Rectal smooth muscle tissue (tissue), 1 donor: ENCODE results near the gene DUSP23.

Source experiments
- H3K27ac ChIP-seq: one replicate; pipeline ENCODE4 v1.7.0; 2013; ENCODE audit warnings: low read depth, low read length, inconsistent platforms
- H3K27me3 ChIP-seq: one replicate; pipeline ENCODE4 v1.7.0; 2013; ENCODE audit warnings: low read length; ENCODE audit not compliant: control insufficient read depth, insufficient read depth
- H3K36me3 ChIP-seq: one replicate; pipeline ENCODE4 v1.7.0; 2013; ENCODE audit warnings: low read length; ENCODE audit not compliant: control insufficient read depth, insufficient read depth
- H3K4me1 ChIP-seq: one replicate; pipeline ENCODE4 v1.7.0; 2013; ENCODE audit warnings: low read length; ENCODE audit not compliant: control insufficient read depth, insufficient read depth
- H3K4me3 ChIP-seq: one replicate; pipeline ENCODE4 v1.7.0; 2013; ENCODE audit warnings: low read length
- H3K9ac ChIP-seq: one replicate; pipeline ENCODE4 v1.7.0; 2013; ENCODE audit warnings: low read length

The DUSP23 gene

DNA sequence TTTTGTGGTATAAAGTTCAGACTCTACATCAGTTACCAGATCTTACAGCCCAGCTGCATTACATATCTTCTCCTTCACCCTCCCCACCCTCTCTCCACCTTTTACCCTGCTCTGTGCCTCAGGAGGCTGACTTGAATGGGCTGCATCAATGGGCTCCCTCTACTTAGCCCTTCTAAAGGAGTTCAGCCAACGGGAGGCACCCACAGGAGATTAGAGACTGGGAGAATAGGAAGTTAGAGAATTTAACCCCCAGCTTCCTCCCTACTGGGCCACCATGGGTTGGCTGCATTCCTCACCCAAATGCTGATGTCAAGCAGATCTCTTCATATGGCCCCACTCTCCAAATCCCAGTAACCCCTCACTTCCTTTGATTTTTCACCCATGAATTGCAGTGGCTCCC, 17.1 kb upstream of the DUSP23 start:
- no peaks in the 10 kb centered on the region for H3K36me3 ChIP-seq
- H3K4me1 ChIP-seq: no peaks in the 10 kb centered on the region
- no peak overlapping the region for H3K9ac ChIP-seq
- H3K27ac ChIP-seq: no peak overlapping the region
- no peaks in the 10 kb centered on the region for H3K27me3 ChIP-seq
- H3K4me3 ChIP-seq: no peak overlapping the region

DNA sequence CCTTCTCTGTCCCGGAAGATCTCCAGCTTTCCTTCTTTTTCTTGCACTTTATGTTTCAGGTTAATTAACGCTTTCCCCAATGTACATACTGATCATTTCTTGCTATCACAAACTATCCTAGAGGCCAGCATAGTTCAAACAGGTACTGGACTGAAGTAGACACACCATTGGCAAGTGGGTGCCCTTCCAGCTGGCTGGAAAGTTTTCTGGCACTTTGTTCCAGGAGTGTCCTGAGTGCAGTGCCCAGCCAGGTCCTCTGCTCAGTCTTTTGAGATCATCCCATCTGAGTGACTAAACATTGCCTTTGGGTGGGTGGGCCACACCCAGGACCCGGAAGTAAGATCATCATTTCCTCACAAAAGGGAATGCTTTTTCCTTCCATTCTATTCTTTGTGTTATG, 15.0 kb upstream of the DUSP23 start:
- Histone ChIP-seq H3K9ac (no peak overlapping the region), H3K4me1 (no peaks in the 10 kb centered on the region), H3K27me3 (no peaks in the 10 kb centered on the region), H3K4me3 (no peak overlapping the region), H3K27ac (no peak overlapping the region), H3K36me3 (no peaks in the 10 kb centered on the region)

DNA sequence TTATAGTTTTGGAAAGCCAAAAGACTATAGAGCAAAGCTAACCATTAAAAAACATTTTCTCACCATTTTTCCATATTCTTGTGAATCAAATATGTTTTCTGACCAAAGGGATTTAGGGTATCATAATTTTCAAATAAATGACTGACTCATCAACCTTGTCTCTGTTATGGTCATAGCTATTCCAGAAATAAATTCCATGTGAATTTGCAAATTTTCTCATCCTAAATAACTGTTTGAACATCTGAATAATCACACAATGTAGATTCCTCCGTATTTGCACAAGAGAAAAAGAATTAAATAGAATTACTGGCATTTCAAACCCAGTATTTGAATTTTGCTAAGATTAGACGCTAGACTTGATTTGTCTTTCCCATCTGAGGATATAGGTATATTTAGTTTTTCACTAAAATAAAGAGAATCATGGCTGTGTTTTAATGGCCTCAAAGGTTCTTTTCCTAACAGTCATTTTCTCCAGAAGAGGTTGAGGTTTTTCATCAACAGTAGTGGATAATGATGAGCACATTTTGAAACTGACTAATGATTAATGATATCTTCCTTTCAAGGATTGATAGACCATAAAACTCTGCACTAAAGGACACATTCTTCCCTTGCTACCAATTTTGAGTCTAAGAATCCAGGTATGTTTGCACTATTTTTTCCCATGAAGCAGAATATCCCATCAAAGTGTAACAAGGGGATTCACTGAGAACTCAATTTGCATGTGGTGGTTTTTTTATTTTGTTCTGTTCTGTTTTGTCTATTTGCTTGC, 9.5 kb upstream of the DUSP23 start:
- Histone ChIP-seq H3K27ac (no peak overlapping the region), H3K27me3 (no peaks in the 10 kb centered on the region), H3K4me1 (no peaks in the 10 kb centered on the region), H3K4me3 (no peak overlapping the region), H3K36me3 (no peaks in the 10 kb centered on the region), H3K9ac (no peak overlapping the region)

DNA sequence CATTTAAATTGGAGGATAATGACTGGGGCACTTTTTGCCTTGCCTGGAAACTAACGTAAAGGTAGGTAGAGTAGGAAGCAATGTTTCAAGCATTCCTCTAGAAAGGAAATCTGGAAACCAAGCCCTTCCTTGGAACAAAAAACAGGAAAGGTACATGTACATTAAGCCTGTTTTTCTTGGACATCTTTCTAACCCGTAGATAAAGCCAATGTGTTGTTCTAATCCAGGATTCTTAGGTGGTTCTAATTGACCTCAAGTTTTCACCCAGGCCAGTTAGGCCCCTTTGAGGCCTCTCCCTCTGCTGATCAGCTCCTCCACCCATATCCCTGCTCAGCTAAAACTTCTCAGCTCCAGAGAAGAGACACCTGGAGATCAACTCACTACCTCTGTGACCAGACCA, 6.3 kb upstream of the DUSP23 start:
- Histone ChIP-seq H3K27ac (no peak overlapping the region), H3K9ac (no peak overlapping the region), H3K4me3 (no peak overlapping the region), H3K36me3 (no peaks in the 10 kb centered on the region), H3K4me1 (no peaks in the 10 kb centered on the region), H3K27me3 (no peaks in the 10 kb centered on the region)

DNA sequence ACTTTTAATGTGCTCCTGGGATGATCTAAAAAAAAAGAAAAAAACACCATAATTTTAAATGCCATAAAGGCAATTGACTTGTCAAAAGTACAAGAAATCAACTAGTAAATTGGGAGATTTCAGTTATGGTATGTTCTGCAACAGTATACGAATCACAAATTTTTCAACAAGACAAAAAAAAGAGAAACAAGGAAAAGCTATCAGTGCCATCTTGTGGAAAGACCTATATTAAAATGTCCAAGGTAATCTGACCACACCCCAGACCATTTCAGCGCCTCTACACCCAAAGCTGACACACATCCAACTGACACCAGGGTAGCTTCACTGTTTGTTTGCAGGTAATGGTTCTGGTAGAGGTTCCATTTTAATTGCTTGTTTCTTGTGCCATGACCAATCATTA, 5.0 kb upstream of the DUSP23 start:
- Histone ChIP-seq H3K36me3 (no peaks in the 10 kb centered on the region), H3K27ac (no peak overlapping the region), H3K4me3 (no peak overlapping the region)

DNA sequence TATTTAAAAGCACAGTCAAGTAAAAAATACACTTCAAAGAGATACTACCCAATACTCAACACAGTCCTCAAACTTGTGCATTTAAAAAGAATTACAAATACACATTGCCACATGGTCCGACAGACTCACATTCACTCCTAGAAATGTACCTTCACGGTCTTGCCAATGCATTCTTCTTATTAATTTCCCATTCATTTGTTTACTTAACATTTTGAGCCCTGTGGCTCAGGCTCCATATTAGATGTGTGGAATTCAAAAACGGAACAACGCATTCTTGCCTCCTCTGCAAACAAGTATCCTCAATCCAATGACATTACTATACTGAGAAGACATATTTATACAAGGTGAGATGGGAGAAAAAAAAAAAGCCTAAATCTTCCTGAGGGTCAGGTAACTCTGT, 2.5 kb upstream of the DUSP23 start:
- Histone ChIP-seq H3K36me3 (no peaks in the 10 kb centered on the region), H3K4me3 (no peak overlapping the region), H3K27ac (no peak overlapping the region), H3K9ac (no peak overlapping the region), H3K27me3 (no peaks in the 10 kb centered on the region), H3K4me1 (no peaks in the 10 kb centered on the region)

More for the DNA sequence above, 5.0 kb upstream of the DUSP23 start:
- Histone ChIP-seq H3K27me3 (no peaks in the 10 kb centered on the region), H3K4me1 (no peaks in the 10 kb centered on the region), H3K9ac (no peak overlapping the region)

DNA sequence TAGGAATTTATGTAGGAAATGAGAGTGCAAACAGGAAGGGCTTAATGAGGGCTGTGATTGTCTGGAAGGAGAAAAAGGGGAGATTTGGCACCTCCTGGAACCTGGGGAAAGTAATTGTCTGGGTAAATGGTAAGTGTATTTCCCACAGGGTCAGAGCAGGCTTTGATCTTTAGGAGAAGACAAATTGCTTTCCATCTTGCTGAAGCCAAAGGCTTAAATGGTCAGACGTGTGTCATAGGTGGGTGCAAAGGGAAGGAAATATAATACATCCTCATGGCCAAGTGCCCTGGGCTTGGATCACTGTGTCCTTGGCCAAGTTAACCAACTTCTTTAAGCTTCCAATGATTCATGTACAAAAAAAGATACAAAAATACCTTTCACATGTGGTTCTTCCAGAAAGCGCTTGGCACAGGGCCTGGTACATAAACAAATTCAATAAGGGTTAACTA, 1.3 kb upstream of the DUSP23 start:
- Histone ChIP-seq H3K9ac (no peak overlapping the region), H3K4me1 (no peaks in the 10 kb centered on the region), H3K36me3 (no peaks in the 10 kb centered on the region), H3K4me3 (no peak overlapping the region), H3K27me3 (no peaks in the 10 kb centered on the region), H3K27ac (no peak overlapping the region)

DNA sequence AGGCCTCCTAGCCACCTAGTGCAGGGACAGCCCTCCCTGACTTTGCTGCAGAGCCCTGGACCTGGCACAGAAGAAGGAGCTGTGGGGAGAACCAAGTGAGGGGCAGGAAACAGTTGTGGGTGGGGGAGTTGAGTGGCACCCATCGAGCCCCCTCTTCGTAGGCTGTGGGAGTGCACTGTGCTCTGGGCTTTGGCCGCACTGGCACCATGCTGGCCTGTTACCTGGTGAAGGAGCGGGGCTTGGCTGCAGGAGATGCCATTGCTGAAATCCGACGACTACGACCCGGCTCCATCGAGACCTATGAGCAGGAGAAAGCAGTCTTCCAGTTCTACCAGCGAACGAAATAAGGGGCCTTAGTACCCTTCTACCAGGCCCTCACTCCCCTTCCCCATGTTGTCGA, 1.2 kb downstream of the DUSP23 start:
- no peak overlapping the region for H3K27ac ChIP-seq
- H3K27me3 ChIP-seq: no peaks in the 10 kb centered on the region
- H3K36me3 ChIP-seq: no peaks in the 10 kb centered on the region
- peak overlapping the region; percentile 87 for H3K4me3 ChIP-seq
- H3K9ac ChIP-seq: no peak overlapping the region
- H3K4me1 ChIP-seq: no peaks in the 10 kb centered on the region

DNA sequence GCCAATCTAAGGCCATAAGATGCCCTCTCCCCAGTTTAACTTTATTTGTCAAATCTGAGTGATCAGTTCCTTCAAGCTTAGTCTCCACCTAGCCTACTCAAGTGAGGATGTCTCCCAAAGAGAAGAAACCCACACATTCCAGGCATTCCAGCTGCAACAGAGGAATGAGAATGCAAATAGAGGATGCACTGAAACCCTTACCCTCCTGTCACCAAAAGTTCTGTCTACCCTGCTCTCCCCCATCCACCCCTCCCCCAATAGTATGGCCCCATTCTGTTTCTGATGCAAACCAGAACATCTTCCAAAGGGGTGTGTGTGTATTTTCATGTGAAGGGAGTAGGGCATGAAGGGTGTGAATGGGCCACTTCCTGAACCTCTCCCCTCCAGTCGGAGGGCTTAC, 3.0 kb downstream of the DUSP23 start:
- Histone ChIP-seq H3K4me3 (no peak overlapping the region), H3K36me3 (no peaks in the 10 kb centered on the region), H3K9ac (no peak overlapping the region), H3K4me1 (no peaks in the 10 kb centered on the region), H3K27ac (no peak overlapping the region), H3K27me3 (no peaks in the 10 kb centered on the region)

DNA sequence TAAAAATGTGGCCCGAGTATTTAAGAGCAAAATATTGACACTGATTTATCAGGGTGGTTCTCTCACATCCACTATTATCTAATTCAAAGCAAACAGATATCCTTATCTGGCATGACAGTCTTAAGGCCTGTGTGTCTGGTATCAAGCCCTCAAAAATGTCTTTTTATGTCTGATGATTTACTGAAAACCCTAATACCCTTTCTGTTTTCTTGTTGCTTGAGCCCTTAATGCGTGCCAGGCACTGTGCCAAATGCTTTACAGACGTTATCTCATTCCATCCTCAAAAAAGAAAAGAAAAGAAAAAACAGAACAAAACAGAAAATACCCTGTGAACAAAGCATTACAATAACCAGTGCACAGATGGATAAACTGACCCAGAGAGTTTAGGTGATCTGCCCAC, 5.7 kb downstream of the DUSP23 start:
- Histone ChIP-seq H3K9ac (no peak overlapping the region), H3K4me3 (no peak overlapping the region), H3K4me1 (no peaks in the 10 kb centered on the region), H3K27ac (no peak overlapping the region), H3K36me3 (no peaks in the 10 kb centered on the region), H3K27me3 (no peaks in the 10 kb centered on the region)

DNA sequence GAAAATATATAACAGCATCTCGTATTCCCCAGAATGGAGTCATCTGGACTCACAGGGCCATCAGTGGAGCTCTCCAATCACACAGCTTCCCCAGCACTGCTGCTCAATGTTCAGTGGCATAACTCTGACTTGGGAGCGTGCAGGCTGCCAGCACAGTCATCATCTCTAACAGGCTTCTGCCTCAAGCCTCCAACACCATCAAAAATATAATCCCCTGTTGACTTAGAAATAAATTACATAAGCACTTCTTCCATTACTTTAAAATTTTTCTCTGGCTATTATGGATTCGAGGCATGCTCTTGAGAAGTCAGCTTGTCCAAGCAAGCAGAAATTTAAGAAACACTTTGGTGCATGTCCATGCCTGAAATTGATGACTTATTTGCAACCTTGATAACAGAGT, 6.2 kb downstream of the DUSP23 start:
- H3K36me3 ChIP-seq: no peaks in the 10 kb centered on the region
- H3K4me3 ChIP-seq: no peak overlapping the region
- no peaks in the 10 kb centered on the region for H3K27me3 ChIP-seq
- H3K9ac ChIP-seq: no peak overlapping the region
- H3K27ac ChIP-seq: no peak overlapping the region
- H3K4me1 ChIP-seq: no peaks in the 10 kb centered on the region

DNA sequence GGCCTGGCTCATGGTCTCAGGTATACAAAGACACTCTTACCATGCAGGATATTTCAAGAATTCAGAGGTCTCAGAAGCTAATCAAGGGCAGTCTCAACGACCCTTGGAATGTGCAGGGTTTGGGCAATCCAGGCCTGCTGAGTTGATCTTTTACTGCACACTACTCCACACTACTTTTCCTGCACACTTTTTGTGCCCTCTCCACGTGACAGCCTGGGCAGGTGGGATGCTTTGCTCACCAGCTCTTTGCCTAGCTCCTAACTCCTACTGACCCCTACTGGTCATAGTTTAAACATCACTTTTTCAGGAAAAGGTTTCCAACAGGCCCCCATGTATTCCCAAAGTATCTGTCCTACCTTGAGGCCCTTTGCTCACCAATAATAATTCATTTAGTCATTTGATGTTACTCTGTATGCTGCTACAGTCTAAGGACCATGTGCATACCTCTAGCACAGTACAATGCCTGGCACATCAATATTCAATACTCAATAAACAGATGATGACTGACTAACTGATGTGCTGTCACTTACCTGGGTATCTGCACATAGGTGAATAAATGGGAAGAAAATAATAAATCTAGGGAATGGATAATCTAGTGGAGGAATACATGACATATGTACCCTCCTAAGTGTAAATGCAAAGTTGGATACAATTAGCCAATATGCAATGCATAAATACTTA, 9.6 kb downstream of the DUSP23 start:
- H3K4me3 ChIP-seq: no peak overlapping the region
- H3K36me3 ChIP-seq: no peaks in the 10 kb centered on the region
- no peaks in the 10 kb centered on the region for H3K4me1 ChIP-seq
- H3K9ac ChIP-seq: no peak overlapping the region
- no peaks in the 10 kb centered on the region for H3K27me3 ChIP-seq
- H3K27ac ChIP-seq: no peak overlapping the region

DNA sequence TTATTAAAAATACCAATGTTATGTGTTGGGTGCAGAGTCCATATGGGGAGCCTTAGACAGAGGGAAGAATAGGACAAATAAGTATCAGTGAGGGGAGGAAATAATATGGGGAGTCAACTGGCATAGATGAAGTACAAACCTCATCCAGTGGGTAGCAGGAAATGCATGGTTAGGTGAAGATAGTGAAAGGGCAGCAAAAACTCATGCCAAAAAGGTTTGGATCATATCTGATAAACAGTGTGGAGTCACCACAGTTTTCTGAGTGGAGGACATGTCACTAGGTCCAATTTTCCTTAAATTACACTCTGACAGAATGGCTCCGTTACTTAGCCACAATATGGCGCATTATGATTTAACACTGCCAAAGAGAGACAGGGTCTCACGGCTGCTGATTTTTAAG, 10.3 kb downstream of the DUSP23 start:
- no peak overlapping the region for H3K4me3 ChIP-seq
- no peaks in the 10 kb centered on the region for H3K36me3 ChIP-seq
- H3K27ac ChIP-seq: no peak overlapping the region
- no peaks in the 10 kb centered on the region for H3K27me3 ChIP-seq
- H3K4me1 ChIP-seq: no peaks in the 10 kb centered on the region
- no peak overlapping the region for H3K9ac ChIP-seq
